GM21515 (cell line): ENCODE measurements around the gene CYP3A5.
"Not testable (repeated sequence)": the region's sequence is repeated elsewhere in the genome, so short reads cannot be mapped to it uniquely, and the experiment has no call there.

Source experiments
- ATAC-seq: cut with Tn5 transposase; IDR thresholded peaks from one replicate; pipeline ENCODE4 v1.9.1; 2021; ENCODE audit not compliant: unreplicated experiment

Gene CYP3A5

GRCh38 chr7:99679400-99680191 is at the start of gene CYP3A5:
CYP3A5 (minus strand) TSS chr7:99679996; CDS start chr7:99679896, 100 bp downstream.
- ATAC-seq: no peak

DNA sequence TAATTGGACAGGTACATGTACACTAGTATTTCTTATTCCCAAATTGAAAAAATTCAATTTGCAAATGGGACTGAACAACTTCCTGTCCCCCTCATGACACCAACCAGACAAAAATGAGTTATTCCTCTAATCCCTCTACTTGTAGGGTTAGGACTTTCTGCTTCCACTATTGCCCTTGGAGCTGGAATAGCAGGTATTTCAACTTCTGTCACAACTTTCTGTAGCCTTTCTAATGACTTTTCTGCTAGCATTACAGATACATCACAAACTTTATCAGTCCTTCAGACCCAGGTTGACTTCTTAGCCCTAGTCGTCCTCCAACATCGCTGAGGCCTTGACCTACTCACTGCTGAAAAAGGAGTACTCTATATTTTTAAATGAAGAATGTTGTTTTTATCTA is 48.8 kb upstream of the CYP3A5 start:
- no peak for ATAC-seq

DNA sequence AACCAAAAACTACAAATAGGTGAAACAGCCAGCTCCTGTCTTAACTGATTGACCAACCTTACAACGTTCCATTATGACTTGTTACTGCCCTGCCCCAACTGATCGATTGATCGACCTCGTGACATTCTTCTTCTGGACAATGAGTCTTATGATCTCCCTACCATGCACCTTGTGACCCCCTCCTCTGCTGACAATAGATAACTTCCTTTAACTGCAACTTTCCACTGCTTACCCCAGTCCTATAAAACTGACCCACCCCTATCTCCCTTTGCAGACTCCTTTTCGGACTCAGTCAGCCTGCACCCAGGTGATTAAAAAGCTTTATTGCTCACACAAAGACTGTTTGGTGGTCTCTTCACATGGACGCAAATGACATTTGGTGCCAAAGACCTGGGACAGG is 43.4 kb upstream of the CYP3A5 start:
- not testable (repeated sequence) for ATAC-seq

GRCh38 chr7:99720800-99721595 is 41.2 kb upstream of the CYP3A5 start:
- ATAC-seq: no peak

GRCh38 chr7:99719996-99720769 is 40.4 kb upstream of the CYP3A5 start:
- ATAC-seq: no peak

DNA sequence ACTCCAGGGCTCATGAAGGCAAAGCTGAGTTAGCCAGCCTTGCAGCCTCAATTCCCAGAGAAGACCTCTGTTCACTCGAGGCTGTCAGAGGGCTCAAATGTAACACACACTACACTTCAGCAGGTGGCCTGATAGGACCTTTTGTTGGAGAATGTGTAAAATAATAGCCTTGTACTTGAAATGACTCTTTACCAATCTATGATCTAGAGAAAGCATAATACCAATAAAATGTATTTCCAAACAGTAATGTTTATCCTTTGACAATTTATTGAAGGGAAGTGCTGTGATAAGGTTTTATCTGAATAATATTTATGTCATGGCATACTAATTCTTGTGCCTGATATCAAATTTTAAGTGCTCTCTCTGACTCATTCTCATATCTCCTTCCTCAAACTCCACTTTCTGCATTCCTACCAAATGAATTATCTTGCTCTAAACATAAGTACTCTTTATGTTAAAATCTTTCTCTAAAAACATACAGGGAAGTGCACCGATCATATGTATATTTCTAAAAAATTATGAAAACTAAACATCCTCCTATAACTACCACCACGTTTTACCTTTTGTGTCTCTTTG is 34.3 kb upstream of the CYP3A5 start:
- no peak for ATAC-seq

GRCh38 chr7:99709838-99710578 is 30.2 kb upstream of the CYP3A5 start:
- no peak for ATAC-seq

GRCh38 chr7:99709260-99709659 is 29.5 kb upstream of the CYP3A5 start:
- ATAC-seq: no peak

GRCh38 chr7:99707096-99707495 is 27.3 kb upstream of the CYP3A5 start:
- ATAC-seq: no peak

DNA sequence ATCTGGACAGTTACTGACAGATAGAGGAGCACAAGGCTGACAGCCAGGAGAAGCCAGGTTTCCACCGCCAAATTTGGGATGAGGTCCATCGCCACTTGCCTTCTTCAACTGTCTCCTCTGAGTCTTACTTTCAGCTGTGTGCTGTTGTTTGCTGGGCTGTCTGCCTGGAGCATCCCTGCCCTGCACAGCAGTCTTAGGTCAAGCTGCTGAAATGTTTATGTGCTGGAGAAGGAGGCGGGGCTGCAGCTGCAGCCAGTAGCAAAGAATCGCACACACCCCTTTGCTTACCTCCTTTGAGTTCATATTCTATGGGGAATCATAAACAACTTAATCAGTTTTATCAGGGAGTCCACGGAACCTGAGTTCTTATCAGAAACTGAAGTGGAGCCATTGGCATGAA is 20.1 kb upstream of the CYP3A5 start:
- no peak for ATAC-seq

- ATAC-seq: not testable (repeated sequence)
These were observed 19.3 kb upstream of the CYP3A5 start for GRCh38 chr7:99698867-99699730.

DNA sequence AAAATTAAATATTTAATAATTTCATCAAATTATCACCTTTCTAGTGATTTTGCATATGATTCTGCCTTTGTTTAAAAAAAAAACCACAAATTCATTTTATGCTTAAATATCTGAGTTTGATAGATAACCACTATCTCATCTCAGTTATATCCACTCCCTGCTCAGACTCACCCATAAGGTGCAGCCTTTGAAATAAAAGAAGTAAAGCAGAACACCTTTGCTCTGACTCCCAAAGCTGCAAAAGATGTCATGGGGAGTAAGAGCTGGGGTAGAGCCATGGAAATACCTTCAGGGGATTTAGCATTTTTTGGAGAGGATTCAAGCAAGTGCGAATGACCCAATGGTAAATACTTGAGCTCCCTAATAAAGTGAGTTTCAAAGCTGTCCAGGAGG is 15.1 kb upstream of the CYP3A5 start:
- no peak for ATAC-seq

GRCh38 chr7:99694201-99694911 is 14.6 kb upstream of the CYP3A5 start:
- no peak for ATAC-seq

- no peak for ATAC-seq
These were observed 13.8 kb upstream of the CYP3A5 start for GRCh38 chr7:99693427-99694200.

GRCh38 chr7:99693100-99693426 is 13.3 kb upstream of the CYP3A5 start:
- ATAC-seq: no peak

DNA sequence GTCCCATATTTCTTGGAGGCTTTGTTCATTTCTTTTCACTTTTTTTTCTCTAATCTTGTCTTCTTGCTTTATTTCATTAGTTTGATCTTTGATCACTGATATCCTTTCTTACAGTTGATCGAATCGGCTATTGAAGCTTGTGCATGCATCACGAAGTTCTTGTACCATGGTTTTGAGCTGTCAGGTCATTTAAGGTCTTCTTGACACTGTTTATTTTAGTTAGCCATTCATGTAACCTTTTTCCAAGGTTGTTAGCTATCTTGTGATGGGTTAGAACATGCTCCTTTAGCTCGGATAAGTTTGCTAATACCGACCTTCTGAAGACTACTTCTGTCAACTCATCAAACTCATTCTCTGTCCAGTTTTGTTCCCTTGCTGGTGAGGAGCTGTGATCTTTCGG is 12.8 kb upstream of the CYP3A5 start:
- not testable (repeated sequence) for ATAC-seq

DNA sequence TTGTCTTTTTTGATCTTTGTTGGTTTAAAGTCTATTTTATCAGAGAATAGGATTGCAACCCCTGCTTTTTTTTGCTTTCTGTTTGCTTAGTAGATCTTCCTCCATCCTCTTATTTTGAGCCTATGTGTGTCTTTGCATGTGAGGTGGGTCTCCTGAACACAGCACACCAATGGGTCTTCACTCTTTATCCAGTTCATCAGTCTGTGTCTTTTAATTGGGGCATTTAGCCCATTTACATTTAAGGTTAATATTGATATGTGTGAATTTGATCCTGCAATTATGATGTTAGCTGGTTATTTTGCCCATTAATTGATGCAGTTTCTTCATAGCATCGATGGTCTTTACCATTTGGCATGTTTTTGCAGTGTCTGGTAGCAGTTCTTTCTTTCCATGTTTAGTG is 11.9 kb upstream of the CYP3A5 start:
- not testable (repeated sequence) for ATAC-seq

GRCh38 chr7:99690918-99691317 is 11.1 kb upstream of the CYP3A5 start:
- not testable (repeated sequence) for ATAC-seq
